ENCODE results near the gene FYB1.

The FYB1 gene

GRCh38 chr5:39203275-39203922 lies 16.0 kb downstream of the FYB1 start:
- DNase-seq = no peak

GRCh38 chr5:39202597-39203274 lies 16.6 kb downstream of the FYB1 start:
- DNase-seq = peak; percentile 83

- DNase-seq = no peak
Observed at GRCh38 chr5:39201781-39202596, 17.4 kb downstream of the FYB1 start.

GRCh38 chr5:39201160-39201780 lies 18.1 kb downstream of the FYB1 start:
- no peak for DNase-seq

GRCh38 chr5:39200081-39200480 lies 19.3 kb downstream of the FYB1 start:
- DNase-seq = no peak

- DNase-seq = no peak
Observed at GRCh38 chr5:39199335-39199734, 20.0 kb downstream of the FYB1 start.

- no peak for DNase-seq
Observed at GRCh38 chr5:39198127-39198526, 21.2 kb downstream of the FYB1 start.

- DNase-seq = no peak
Observed at GRCh38 chr5:39197556-39197955, 21.8 kb downstream of the FYB1 start.

- DNase-seq = no peak
Observed at GRCh38 chr5:39195198-39195826, 24.1 kb downstream of the FYB1 start.

- DNase-seq = peak; percentile 85
Observed at GRCh38 chr5:39194466-39195136, 24.8 kb downstream of the FYB1 start.

GRCh38 chr5:39193553-39194465 lies 25.6 kb downstream of the FYB1 start:
- DNase-seq = no peak

GRCh38 chr5:39192450-39193160 lies 26.8 kb downstream of the FYB1 start:
- DNase-seq = no peak

GRCh38 chr5:39191216-39191615 lies 28.1 kb downstream of the FYB1 start:
- DNase-seq = peak; percentile 60

- DNase-seq = peak; percentile 53
Observed at GRCh38 chr5:39190311-39191102, 28.9 kb downstream of the FYB1 start.

- peak; percentile 74 for DNase-seq
Observed at GRCh38 chr5:39189292-39189955, 29.9 kb downstream of the FYB1 start.

GRCh38 chr5:39187831-39188731 lies 31.3 kb downstream of the FYB1 start:
- DNase-seq = no peak

- DNase-seq = peak; percentile 62
Observed at GRCh38 chr5:39186722-39187539, 32.4 kb downstream of the FYB1 start.
